Measurements from ENCODE around the gene LRFN4. TPM values are rescaled to one million over a fixed set of nuclear protein-coding genes. Genes with fewer than 3 reads are reported as not detected.
A peak's percentile ranks its signal among the peaks of the same experiment; 100 is the strongest.

The LRFN4 gene
- total and polyA plus RNA-seq, 4 donors = 0.75 to 3.4 (median 1.5) TPM; not detected in 1

GRCh38 chr11:66857234-66857926 is 516 bp downstream of the LRFN4 start:
- peaks cover 4 to 35% (median 18%) of the 10 kb centered on the region in 4 donors for H3K36me3 ChIP-seq (ENCODE audit: control insufficient read depth in 4 of 4, insufficient read depth in 3 of 4, low read depth in 1 of 4, low read length in 3 of 4)
- H3K4me1 ChIP-seq (ENCODE audit: control insufficient read depth in 4 of 4, insufficient read depth in 4 of 4, low read length in 3 of 4) = peaks cover 0 to 8% (median 2%) of the 10 kb centered on the region in 4 donors
- WGBS = 54% methylated on average over 47 of the region's 47 CpGs
- DNase-seq (ENCODE audit: low spot score) = no peak
- H3K27me3 ChIP-seq (ENCODE audit: control insufficient read depth in 4 of 4, insufficient read depth in 4 of 4, low read length in 3 of 4) = no peaks in the 10 kb centered on the region
- H3K4me3 ChIP-seq (ENCODE audit: low read depth in 1 of 3, low read length in 3 of 3) = peak overlapping the region in 1 of 3 donors; percentile 33
- no peaks in the 10 kb centered on the region for H3K9me3 ChIP-seq (ENCODE audit: control insufficient read depth in 4 of 4, low read length in 3 of 4)
- TF ChIP-seq REST (IDR thresholded peaks at IDR 0.05) (no peak), NR2F2 (IDR thresholded peaks at IDR 0.05) (no peak), ATF3 (IDR thresholded peaks at IDR 0.05) (no peak), YY1 (IDR thresholded peaks at IDR 0.05) (no peak), TAF1 (conservative IDR thresholded peaks at IDR 0.05) (no peak), HNF4A (conservative IDR thresholded peaks at IDR 0.05) (peak; percentile 9 to 42)
- TF ChIP-seq, protein P1, sequence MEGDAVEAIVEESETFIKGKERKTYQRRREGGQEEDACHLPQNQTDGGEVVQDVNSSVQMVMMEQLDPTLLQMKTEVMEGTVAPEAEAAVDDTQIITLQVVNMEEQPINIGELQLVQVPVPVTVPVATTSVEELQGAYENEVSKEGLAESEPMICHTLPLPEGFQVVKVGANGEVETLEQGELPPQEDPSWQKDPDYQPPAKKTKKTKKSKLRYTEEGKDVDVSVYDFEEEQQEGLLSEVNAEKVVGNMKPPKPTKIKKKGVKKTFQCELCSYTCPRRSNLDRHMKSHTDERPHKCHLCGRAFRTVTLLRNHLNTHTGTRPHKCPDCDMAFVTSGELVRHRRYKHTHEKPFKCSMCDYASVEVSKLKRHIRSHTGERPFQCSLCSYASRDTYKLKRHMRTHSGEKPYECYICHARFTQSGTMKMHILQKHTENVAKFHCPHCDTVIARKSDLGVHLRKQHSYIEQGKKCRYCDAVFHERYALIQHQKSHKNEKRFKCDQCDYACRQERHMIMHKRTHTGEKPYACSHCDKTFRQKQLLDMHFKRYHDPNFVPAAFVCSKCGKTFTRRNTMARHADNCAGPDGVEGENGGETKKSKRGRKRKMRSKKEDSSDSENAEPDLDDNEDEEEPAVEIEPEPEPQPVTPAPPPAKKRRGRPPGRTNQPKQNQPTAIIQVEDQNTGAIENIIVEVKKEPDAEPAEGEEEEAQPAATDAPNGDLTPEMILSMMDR (IDR thresholded peaks at IDR 0.05; ENCODE audit: low read depth, low read length, missing input control) = no peak
- no peak overlapping the region for H3K9ac ChIP-seq (ENCODE audit: low read depth in 1 of 2, low read length in 2 of 2)
- no peak overlapping the region for H3K27ac ChIP-seq (ENCODE audit: low read depth in 1 of 2, low read length in 2 of 2)

DNA sequence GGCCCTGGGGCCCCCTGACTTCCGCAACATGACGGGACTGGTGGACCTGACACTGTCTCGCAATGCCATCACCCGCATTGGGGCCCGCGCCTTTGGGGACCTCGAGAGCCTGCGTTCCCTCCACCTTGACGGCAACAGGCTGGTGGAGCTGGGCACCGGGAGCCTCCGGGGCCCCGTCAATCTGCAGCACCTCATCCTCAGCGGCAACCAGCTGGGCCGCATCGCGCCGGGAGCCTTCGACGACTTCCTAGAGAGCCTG is 992 bp downstream of the LRFN4 start:
- H3K9me3 ChIP-seq (ENCODE audit: control insufficient read depth in 4 of 4, low read length in 3 of 4) = no peaks in the 10 kb centered on the region
- TF ChIP-seq ATF3 (IDR thresholded peaks at IDR 0.05) = no peak
- no peak for TF ChIP-seq YY1 (IDR thresholded peaks at IDR 0.05)
- TF ChIP-seq EGR1 (IDR thresholded peaks at IDR 0.05; ENCODE audit: low read depth in 2 of 2) = no peak
- no peak for TF ChIP-seq JUND (IDR thresholded peaks at IDR 0.05)
- no peak for TF ChIP-seq REST (IDR thresholded peaks at IDR 0.05)
- TF ChIP-seq SP1 (IDR thresholded peaks at IDR 0.05) = no peak
- no peak for TF ChIP-seq HNF4G (IDR thresholded peaks at IDR 0.05)
- H3K27me3 ChIP-seq (ENCODE audit: control insufficient read depth in 4 of 4, insufficient read depth in 4 of 4, low read length in 3 of 4) = no peaks in the 10 kb centered on the region
- no peak overlapping the region for H3K4me3 ChIP-seq (ENCODE audit: low read depth in 1 of 3, low read length in 3 of 3)
- WGBS = 97% methylated on average over 19 of the region's 19 CpGs
- DNase-seq (ENCODE audit: low spot score) = no peak
- no peak overlapping the region for H3K27ac ChIP-seq (ENCODE audit: low read depth in 1 of 2, low read length in 2 of 2)
- peaks cover 3 to 36% (median 19%) of the 10 kb centered on the region in 4 donors for H3K36me3 ChIP-seq (ENCODE audit: control insufficient read depth in 4 of 4, insufficient read depth in 3 of 4, low read depth in 1 of 4, low read length in 3 of 4)
- H3K9ac ChIP-seq (ENCODE audit: low read depth in 1 of 2, low read length in 2 of 2) = no peak overlapping the region
- H3K4me1 ChIP-seq (ENCODE audit: control insufficient read depth in 4 of 4, insufficient read depth in 4 of 4, low read length in 3 of 4) = peaks cover 0 to 8% (median 2%) of the 10 kb centered on the region in 4 donors

Measured in liver (tissue), 9 donors.